ENCODE data around the gene RGS11.

Gene RGS11

GRCh38 chr16:316741-317464 is 41.2 kb upstream of the RGS11 start:
- DNase-seq (ENCODE audit: insufficient read length, low spot score) (no peak), FAIRE-seq (no peak)
- TF ChIP-seq TAF1 (IDR thresholded peaks at IDR 0.05; ENCODE audit: low read depth, low read length) (no peak), SPI1 (IDR thresholded peaks at IDR 0.05; ENCODE audit: low read depth, low read length) (no peak), POLR2A (IDR thresholded peaks at IDR 0.05; ENCODE audit: low read depth, low read length) (no peak)

GRCh38 chr16:314795-315299 is 39.1 kb upstream of the RGS11 start:
- peak; percentile 11 for DNase-seq (ENCODE audit: insufficient read length, low spot score)
- no peak for FAIRE-seq
- TF ChIP-seq POLR2A (IDR thresholded peaks at IDR 0.05; ENCODE audit: low read depth, low read length) (no peak), POLR2AphosphoS5 (IDR thresholded peaks at IDR 0.05; ENCODE audit: low read depth, low read length) (no peak), PAX5 (IDR thresholded peaks at IDR 0.05; ENCODE audit: insufficient read depth, low read length, severe bottlenecking) (no peak), SPI1 (IDR thresholded peaks at IDR 0.05; ENCODE audit: low read depth, low read length) (no peak), POU2F2 (IDR thresholded peaks at IDR 0.05; ENCODE audit: low read depth, low read length) (no peak), TAF1 (IDR thresholded peaks at IDR 0.05; ENCODE audit: low read depth, low read length) (no peak)

- no peak for FAIRE-seq
- DNase-seq (ENCODE audit: insufficient read length, low spot score) = no peak
- TF ChIP-seq POLR2AphosphoS5 (IDR thresholded peaks at IDR 0.05; ENCODE audit: low read depth, low read length) = no peak
Measured at GRCh38 chr16:314351-314750, 38.6 kb upstream of the RGS11 start.

- FAIRE-seq (no peak), DNase-seq (ENCODE audit: insufficient read length, low spot score) (no peak)
- TF ChIP-seq POLR2AphosphoS5 (IDR thresholded peaks at IDR 0.05; ENCODE audit: low read depth, low read length) (no peak), PAX5 (IDR thresholded peaks at IDR 0.05; ENCODE audit: insufficient read depth, low read length, severe bottlenecking) (no peak), SPI1 (IDR thresholded peaks at IDR 0.05; ENCODE audit: low read depth, low read length) (no peak), POLR2A (IDR thresholded peaks at IDR 0.05; ENCODE audit: low read depth, low read length) (no peak), TAF1 (IDR thresholded peaks at IDR 0.05; ENCODE audit: low read depth, low read length) (no peak), POU2F2 (IDR thresholded peaks at IDR 0.05; ENCODE audit: low read depth, low read length) (no peak)
Measured at GRCh38 chr16:311725-312124, 36.0 kb upstream of the RGS11 start.

GRCh38 chr16:309476-309875 is 33.7 kb upstream of the RGS11 start:
- peak; percentile 57 for FAIRE-seq
- no peak for TF ChIP-seq PAX5 (IDR thresholded peaks at IDR 0.05; ENCODE audit: insufficient read depth, low read length, severe bottlenecking)
- no peak for TF ChIP-seq POU2F2 (IDR thresholded peaks at IDR 0.05; ENCODE audit: low read depth, low read length)
- TF ChIP-seq SPI1 (IDR thresholded peaks at IDR 0.05; ENCODE audit: low read depth, low read length) = no peak
- no peak for TF ChIP-seq POLR2AphosphoS5 (IDR thresholded peaks at IDR 0.05; ENCODE audit: low read depth, low read length)
- TF ChIP-seq POLR2A (IDR thresholded peaks at IDR 0.05; ENCODE audit: low read depth, low read length) = no peak
- DNase-seq (ENCODE audit: insufficient read length, low spot score) = no peak

- no peak for TF ChIP-seq POLR2A (IDR thresholded peaks at IDR 0.05; ENCODE audit: low read depth, low read length)
- no peak for TF ChIP-seq TAF1 (IDR thresholded peaks at IDR 0.05; ENCODE audit: low read depth, low read length)
- TF ChIP-seq POLR2AphosphoS5 (IDR thresholded peaks at IDR 0.05; ENCODE audit: low read depth, low read length) = no peak
- TF ChIP-seq POU2F2 (IDR thresholded peaks at IDR 0.05; ENCODE audit: low read depth, low read length) = no peak
- no peak for TF ChIP-seq SPI1 (IDR thresholded peaks at IDR 0.05; ENCODE audit: low read depth, low read length)
- TF ChIP-seq PAX5 (IDR thresholded peaks at IDR 0.05; ENCODE audit: insufficient read depth, low read length, severe bottlenecking) = no peak
- FAIRE-seq = no peak
- no peak for DNase-seq (ENCODE audit: insufficient read length, low spot score)
Measured at GRCh38 chr16:307691-308312, 32.1 kb upstream of the RGS11 start.

- FAIRE-seq = no peak
- no peak for TF ChIP-seq POLR2AphosphoS5 (IDR thresholded peaks at IDR 0.05; ENCODE audit: low read depth, low read length)
- no peak for TF ChIP-seq POU2F2 (IDR thresholded peaks at IDR 0.05; ENCODE audit: low read depth, low read length)
- no peak for TF ChIP-seq PAX5 (IDR thresholded peaks at IDR 0.05; ENCODE audit: insufficient read depth, low read length, severe bottlenecking)
- no peak for TF ChIP-seq POLR2A (IDR thresholded peaks at IDR 0.05; ENCODE audit: low read depth, low read length)
- TF ChIP-seq SPI1 (IDR thresholded peaks at IDR 0.05; ENCODE audit: low read depth, low read length) = no peak
- no peak for TF ChIP-seq TAF1 (IDR thresholded peaks at IDR 0.05; ENCODE audit: low read depth, low read length)
Measured at GRCh38 chr16:306911-307370, 31.2 kb upstream of the RGS11 start.

GRCh38 chr16:305916-306626 is 30.3 kb upstream of the RGS11 start:
- DNase-seq (ENCODE audit: insufficient read length, low spot score) (no peak), FAIRE-seq (no peak)
- no peak for TF ChIP-seq TAF1 (IDR thresholded peaks at IDR 0.05; ENCODE audit: low read depth, low read length)
- TF ChIP-seq POLR2AphosphoS5 (IDR thresholded peaks at IDR 0.05; ENCODE audit: low read depth, low read length) = no peak

More at GRCh38 chr16:306911-307370, 31.2 kb upstream of the RGS11 start:
- no peak for DNase-seq (ENCODE audit: insufficient read length, low spot score)

GRCh38 chr16:303760-304505 is 28.2 kb upstream of the RGS11 start:
- no peak for TF ChIP-seq PAX5 (IDR thresholded peaks at IDR 0.05; ENCODE audit: insufficient read depth, low read length, severe bottlenecking)
- TF ChIP-seq SPI1 (IDR thresholded peaks at IDR 0.05; ENCODE audit: low read depth, low read length) = no peak
- no peak for TF ChIP-seq TAF1 (IDR thresholded peaks at IDR 0.05; ENCODE audit: low read depth, low read length)
- no peak for TF ChIP-seq POU2F2 (IDR thresholded peaks at IDR 0.05; ENCODE audit: low read depth, low read length)
- TF ChIP-seq POLR2A (IDR thresholded peaks at IDR 0.05; ENCODE audit: low read depth, low read length) = no peak
- TF ChIP-seq POLR2AphosphoS5 (IDR thresholded peaks at IDR 0.05; ENCODE audit: low read depth, low read length) = no peak
- no peak for DNase-seq (ENCODE audit: insufficient read length, low spot score)
- FAIRE-seq = no peak
